ENCODE data around the gene TMEM51. TPM values are rescaled to one million over a fixed set of nuclear protein-coding genes. Genes with fewer than 3 reads are reported as not detected.

TMEM51 gene
- total and polyA plus RNA-seq, 9 of the 15 experiments (the other 6 are each of a cell fraction or from before 2014, with no cell fraction given): 0.06 to 1.4 (median 0.58) TPM

DNA sequence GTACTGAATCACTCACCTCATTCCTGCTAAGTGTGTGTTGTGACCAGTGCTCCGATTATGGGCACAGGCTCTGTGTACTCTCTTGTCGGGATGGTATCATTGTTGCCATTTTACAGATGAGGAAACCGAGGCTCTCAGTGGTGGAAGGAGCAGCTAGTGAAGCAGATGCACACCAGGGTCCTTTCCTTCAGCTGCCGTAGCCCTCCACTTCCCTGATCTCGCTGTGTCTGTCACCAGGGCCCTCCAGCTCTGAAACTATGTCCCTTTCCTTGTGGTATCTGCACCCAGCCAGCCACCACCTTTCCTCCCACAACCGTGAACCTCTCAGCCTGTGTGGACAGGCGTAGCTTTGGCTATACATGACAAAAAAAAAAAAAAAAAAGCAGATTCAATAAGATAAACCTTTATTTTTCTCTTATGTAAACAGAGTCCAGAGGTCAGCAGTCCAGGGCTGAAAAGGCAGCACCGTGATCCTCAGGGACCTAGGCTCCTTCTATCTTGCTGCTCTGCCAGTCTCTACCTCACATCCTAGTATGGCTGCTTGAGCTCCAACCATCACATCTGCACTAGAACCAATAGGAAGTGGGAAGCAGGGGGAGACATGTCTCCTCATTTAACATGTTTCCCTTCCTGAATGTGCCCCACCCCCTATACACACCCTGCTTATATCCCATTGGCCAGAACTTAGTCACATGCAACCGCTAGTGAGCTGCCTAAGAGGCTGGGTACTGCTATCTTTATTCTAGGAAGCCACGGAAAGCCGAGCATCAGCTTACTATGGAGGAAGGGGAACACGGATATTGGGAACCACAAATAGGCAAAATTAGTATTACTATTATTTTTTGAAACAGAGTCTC lies 44.3 kb downstream of the TMEM51 start (continued):
- 0 out of 2 replicates have a peak, but pooled peaks have one; percentile 9 for TF ChIP-seq ETV1 (tag; conservative IDR thresholded peaks at IDR 0.05; ENCODE audit: low read depth)
- no peak for TF ChIP-seq ZBED1 (IDR thresholded peaks at IDR 0.05)
- TF ChIP-seq CXXC5 (CRISPR knock-in tag; IDR thresholded peaks at IDR 0.05): no peak
- no peak for TF ChIP-seq PCBP2 (IDR thresholded peaks at IDR 0.05; ENCODE audit: low read depth, low read length, poor library complexity, severe bottlenecking)
- no peak for TF ChIP-seq GABPB2 (CRISPR knock-in tag; conservative IDR thresholded peaks at IDR 0.05)
- no peak for TF ChIP-seq TRIM28 (IDR thresholded peaks at IDR 0.05)
- TF ChIP-seq GATAD2A (IDR thresholded peaks at IDR 0.05): no peak
- TF ChIP-seq GTF2F1 (IDR thresholded peaks at IDR 0.05; ENCODE audit: low read depth, low read length): no peak
- no peak for TF ChIP-seq SIN3A (IDR thresholded peaks at IDR 0.05; ENCODE audit: borderline replicate concordance in 2 of 2, control insufficient read depth in 1 of 2, low read depth in 2 of 2, low read length in 2 of 2)
- no peak for TF ChIP-seq BHLHE40 (IDR thresholded peaks at IDR 0.05; ENCODE audit: low read length)
- TF ChIP-seq NCOA1 (IDR thresholded peaks at IDR 0.05; ENCODE audit: low read depth): no peak
- no peak; the same call in 1 of the 2 replicates for TF ChIP-seq HLTF (IDR thresholded peaks at IDR 0.05)
- no peak for TF ChIP-seq ZNF76 (CRISPR knock-in tag; IDR thresholded peaks at IDR 0.05; ENCODE audit: borderline replicate concordance)
- no peak for TF ChIP-seq HMG20A (CRISPR knock-in tag; conservative IDR thresholded peaks at IDR 0.05)
- TF ChIP-seq, protein P1, sequence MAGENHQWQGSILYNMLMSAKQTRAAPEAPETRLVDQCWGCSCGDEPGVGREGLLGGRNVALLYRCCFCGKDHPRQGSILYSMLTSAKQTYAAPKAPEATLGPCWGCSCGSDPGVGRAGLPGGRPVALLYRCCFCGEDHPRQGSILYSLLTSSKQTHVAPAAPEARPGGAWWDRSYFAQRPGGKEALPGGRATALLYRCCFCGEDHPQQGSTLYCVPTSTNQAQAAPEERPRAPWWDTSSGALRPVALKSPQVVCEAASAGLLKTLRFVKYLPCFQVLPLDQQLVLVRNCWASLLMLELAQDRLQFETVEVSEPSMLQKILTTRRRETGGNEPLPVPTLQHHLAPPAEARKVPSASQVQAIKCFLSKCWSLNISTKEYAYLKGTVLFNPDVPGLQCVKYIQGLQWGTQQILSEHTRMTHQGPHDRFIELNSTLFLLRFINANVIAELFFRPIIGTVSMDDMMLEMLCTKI (IDR thresholded peaks at IDR 0.05; ENCODE audit: partially characterized antibody): no peak
